ENCODE measurements around the gene KLF6.

GRCh38 chr10:3816995-3817394 lies 32.0 kb upstream of the KLF6 start:
- TF ChIP-seq, protein P1, sequence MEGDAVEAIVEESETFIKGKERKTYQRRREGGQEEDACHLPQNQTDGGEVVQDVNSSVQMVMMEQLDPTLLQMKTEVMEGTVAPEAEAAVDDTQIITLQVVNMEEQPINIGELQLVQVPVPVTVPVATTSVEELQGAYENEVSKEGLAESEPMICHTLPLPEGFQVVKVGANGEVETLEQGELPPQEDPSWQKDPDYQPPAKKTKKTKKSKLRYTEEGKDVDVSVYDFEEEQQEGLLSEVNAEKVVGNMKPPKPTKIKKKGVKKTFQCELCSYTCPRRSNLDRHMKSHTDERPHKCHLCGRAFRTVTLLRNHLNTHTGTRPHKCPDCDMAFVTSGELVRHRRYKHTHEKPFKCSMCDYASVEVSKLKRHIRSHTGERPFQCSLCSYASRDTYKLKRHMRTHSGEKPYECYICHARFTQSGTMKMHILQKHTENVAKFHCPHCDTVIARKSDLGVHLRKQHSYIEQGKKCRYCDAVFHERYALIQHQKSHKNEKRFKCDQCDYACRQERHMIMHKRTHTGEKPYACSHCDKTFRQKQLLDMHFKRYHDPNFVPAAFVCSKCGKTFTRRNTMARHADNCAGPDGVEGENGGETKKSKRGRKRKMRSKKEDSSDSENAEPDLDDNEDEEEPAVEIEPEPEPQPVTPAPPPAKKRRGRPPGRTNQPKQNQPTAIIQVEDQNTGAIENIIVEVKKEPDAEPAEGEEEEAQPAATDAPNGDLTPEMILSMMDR (conservative IDR thresholded peaks at IDR 0.05 in 1 of 2, IDR thresholded peaks at IDR 0.05 in 1 of 2; ENCODE audit: extremely low read depth in 1 of 2, insufficient read depth in 1 of 2, low read depth in 1 of 2, low read length in 2 of 2), result no peak
- no peak for TF ChIP-seq EZH2 (IDR thresholded peaks at IDR 0.05; ENCODE audit: borderline replicate concordance, low read length)
